Mesenchymal stem cell (in vitro differentiated cells and primary cell): ENCODE results near the gene RABEP1.

ENCODE experiments used
- DNase-seq: peaks from one replicate; pipeline ENCODE4 v3.0.0-alpha.2; 2013
- H2AFZ ChIP-seq: one replicate; pipeline ENCODE4 v1.6.1; 2013; ENCODE audit warnings: low read depth, mild to moderate bottlenecking, control low read depth, inconsistent platforms, low read length, moderate library complexity
- H2AK5ac ChIP-seq: 2 replicates; pipeline ENCODE4 v1.6.1; 2013; ENCODE audit warnings: low read length, moderate library complexity, mild to moderate bottlenecking, inconsistent platforms; ENCODE audit not compliant: severe bottlenecking
- H2BK120ac ChIP-seq: one replicate; pipeline ENCODE4 v1.6.1; 2013; ENCODE audit warnings: low read depth, mild to moderate bottlenecking, inconsistent platforms, low read length, moderate library complexity
- H2BK12ac ChIP-seq, 2 experiments: one replicate each; pipeline ENCODE4 v1.6.1; 2013; ENCODE audit warnings: inconsistent platforms in 2 of 2, low read length in 2 of 2, mild to moderate bottlenecking in 2 of 2, moderate library complexity in 2 of 2, control low read depth in 1 of 2
- H2BK15ac ChIP-seq: one replicate; pipeline ENCODE4 v1.6.1; 2013; ENCODE audit warnings: mild to moderate bottlenecking, low read depth, inconsistent platforms; ENCODE audit not compliant: poor library complexity, severe bottlenecking
- H2BK5ac ChIP-seq: 2 replicates; pipeline ENCODE4 v1.6.1; 2013; ENCODE audit warnings: low read depth, mild to moderate bottlenecking, low read length, control low read depth, inconsistent platforms; ENCODE audit not compliant: poor library complexity, severe bottlenecking
- H3K14ac ChIP-seq, 2 experiments: one replicate each; pipeline ENCODE4 v1.6.1; 2013; ENCODE audit warnings: inconsistent platforms in 2 of 2, low read length in 2 of 2, control low read depth in 1 of 2, mild to moderate bottlenecking in 1 of 2, moderate library complexity in 1 of 2
- H3K18ac ChIP-seq, 2 experiments: one replicate each; pipeline ENCODE4 v1.6.1; 2013; ENCODE audit warnings: inconsistent platforms in 2 of 2, low read length in 2 of 2, control low read depth in 1 of 2, low read depth in 1 of 2, mild to moderate bottlenecking in 1 of 2
- H3K23ac ChIP-seq, 2 experiments: one replicate each; pipeline ENCODE4 v1.6.1; 2013; ENCODE audit warnings: inconsistent platforms in 2 of 2, low read length in 2 of 2, mild to moderate bottlenecking in 2 of 2, moderate library complexity in 2 of 2, control low read depth in 1 of 2
- H3K27ac ChIP-seq: 2 replicates; pipeline ENCODE4 v1.5.1; 2013; ENCODE audit warnings: mild to moderate bottlenecking, moderate library complexity, low read length, control low read depth, inconsistent platforms; ENCODE audit not compliant: poor library complexity, severe bottlenecking
- H3K27me3 ChIP-seq, 2 experiments: 2 replicates each; pipeline versions ENCODE4 v1.6.1 to v1.7.0; 2013; ENCODE audit warnings: low read length in 2 of 2, mild to moderate bottlenecking in 2 of 2, moderate library complexity in 2 of 2, control low read depth in 1 of 2, inconsistent platforms in 1 of 2; ENCODE audit not compliant: control insufficient read depth in 1 of 2, insufficient read depth in 1 of 2
- H3K36me3 ChIP-seq, 2 experiments: 2 replicates each; pipeline versions ENCODE4 v1.6.1 to v1.7.0; 2013; ENCODE audit warnings: low read length in 2 of 2, control low read depth in 1 of 2, inconsistent platforms in 1 of 2, low read depth in 1 of 2, mild to moderate bottlenecking in 1 of 2; ENCODE audit not compliant: insufficient read depth in 2 of 2, control insufficient read depth in 1 of 2
- H3K4ac ChIP-seq, 2 experiments: one replicate each; pipeline ENCODE4 v1.6.1; 2013; ENCODE audit warnings: inconsistent platforms in 2 of 2, low read length in 2 of 2, mild to moderate bottlenecking in 2 of 2, moderate library complexity in 2 of 2, control low read depth in 1 of 2, low read depth in 1 of 2
- H3K4me1 ChIP-seq: 2 replicates; pipeline ENCODE4 v1.6.1; 2013; ENCODE audit warnings: low read depth, low read length, control low read depth; ENCODE audit not compliant: control insufficient read depth, insufficient read depth
- H3K4me2 ChIP-seq: 2 replicates; pipeline ENCODE4 v1.6.1; 2013; ENCODE audit warnings: low read length, mild to moderate bottlenecking, inconsistent platforms; ENCODE audit not compliant: poor library complexity, severe bottlenecking
- H3K4me3 ChIP-seq, 2 experiments: 2 replicates each; pipeline versions ENCODE4 v1.5.1 to v1.7.0; 2013; ENCODE audit warnings: low read length in 2 of 2, mild to moderate bottlenecking in 2 of 2, control low read depth in 1 of 2, low read depth in 1 of 2; ENCODE audit not compliant: insufficient read depth in 1 of 2
- H3K79me1 ChIP-seq: replicated peaks from 2 replicates; pipeline ENCODE4 v1.6.1; 2013; ENCODE audit warnings: mild to moderate bottlenecking, control low read depth, low read length, inconsistent platforms; ENCODE audit not compliant: poor library complexity, severe bottlenecking
- H3K9ac ChIP-seq: 2 replicates; pipeline ENCODE4 v1.7.0; 2013; ENCODE audit warnings: mild to moderate bottlenecking, low read length, moderate library complexity
- H3K9me3 ChIP-seq: 2 replicates; pipeline ENCODE4 v1.7.0; 2013; ENCODE audit warnings: mild to moderate bottlenecking, low read length; ENCODE audit not compliant: control insufficient read depth
- H4K8ac ChIP-seq: one replicate; pipeline ENCODE4 v1.6.1; 2013; ENCODE audit warnings: inconsistent platforms, mild to moderate bottlenecking, low read length, moderate library complexity
- H4K91ac ChIP-seq: one replicate; pipeline ENCODE4 v1.6.1; 2013; ENCODE audit warnings: mild to moderate bottlenecking, low read length, inconsistent platforms
- WGBS: methylation state at CpG from one replicate; pipeline ENCODE4 v1.1.7; 2013; ENCODE audit warnings: mixed read lengths; 5-methylcytosine and 5-hydroxymethylcytosine counted together

Gene RABEP1

DNA sequence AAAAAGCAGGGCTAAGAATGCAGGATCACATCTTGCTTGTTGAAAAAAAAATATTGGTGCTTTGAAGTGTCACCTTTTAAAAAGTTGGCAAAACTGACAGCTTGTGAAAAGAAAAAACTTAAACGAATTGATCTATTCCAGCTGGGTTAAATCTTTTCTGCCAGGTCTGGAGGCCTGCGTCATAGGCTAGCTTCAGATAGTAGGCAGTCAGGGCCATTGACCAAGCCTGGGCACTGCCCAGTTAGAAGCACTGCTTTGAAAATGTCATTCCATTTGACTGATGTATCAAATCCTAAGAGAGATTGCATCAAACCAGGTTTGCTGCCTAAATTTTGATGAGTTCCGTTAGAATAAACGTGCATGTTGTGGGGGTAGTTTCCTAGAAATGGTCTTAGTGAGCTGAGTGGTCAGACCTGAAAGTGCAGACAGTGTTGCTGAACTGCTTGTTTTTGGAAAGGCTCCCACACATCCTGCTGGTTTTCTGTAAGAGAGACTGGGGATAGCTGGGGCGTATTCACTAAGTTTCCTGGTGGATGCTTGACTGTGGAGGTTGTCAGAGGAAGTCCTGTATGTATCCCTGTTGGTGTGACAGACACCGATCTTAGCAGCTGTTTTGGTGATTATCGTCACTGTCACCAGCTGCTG, 98.5 kb downstream of the RABEP1 start:
- no peak overlapping the region for H3K23ac ChIP-seq
- no peak overlapping the region for H2BK120ac ChIP-seq
- H3K4me1 ChIP-seq, result no peaks in the 10 kb centered on the region
- no peak overlapping the region for H3K4me3 ChIP-seq
- H3K9ac ChIP-seq, result peak overlapping the region; percentile 25
- no peak overlapping the region for H3K14ac ChIP-seq
- H3K79me1 ChIP-seq, result peaks cover 6% of the 10 kb centered on the region
- no peak overlapping the region for H2BK5ac ChIP-seq
- no peak overlapping the region for H3K4me2 ChIP-seq
- no peak overlapping the region for H2BK12ac ChIP-seq
- peaks cover 44 to 96% of the 10 kb centered on the region in 2 experiments for H3K36me3 ChIP-seq
- H2BK15ac ChIP-seq, result no peak overlapping the region
- H3K27ac ChIP-seq, result no peak overlapping the region
- 94% methylated on average over 5 of the region's 7 CpGs for WGBS
- H2AFZ ChIP-seq, result no peak overlapping the region
- no peak overlapping the region for H2AK5ac ChIP-seq
- H4K91ac ChIP-seq, result no peak overlapping the region
- no peaks in the 10 kb centered on the region for H3K27me3 ChIP-seq
- H3K9me3 ChIP-seq, result no peaks in the 10 kb centered on the region
- no peak overlapping the region for H3K18ac ChIP-seq
- H3K4ac ChIP-seq, result no peak overlapping the region
- no peak overlapping the region for H4K8ac ChIP-seq
- DNase-seq, result no peak

- H3K36me3 ChIP-seq, result peaks cover 40 to 97% of the 10 kb centered on the region in 2 experiments
- no peak overlapping the region for H3K18ac ChIP-seq
- H3K4me3 ChIP-seq, result no peak overlapping the region
- H3K27me3 ChIP-seq, result no peaks in the 10 kb centered on the region
- 97% methylated on average over 4 of the region's 4 CpGs for WGBS
- no peak overlapping the region for H2BK120ac ChIP-seq
- no peak overlapping the region for H4K8ac ChIP-seq
- no peak overlapping the region for H2BK12ac ChIP-seq
- H2BK5ac ChIP-seq, result no peak overlapping the region
- H2AFZ ChIP-seq, result no peak overlapping the region
- H3K23ac ChIP-seq, result no peak overlapping the region
- no peak overlapping the region for H4K91ac ChIP-seq
- no peak overlapping the region for H2BK15ac ChIP-seq
- H3K27ac ChIP-seq, result no peak overlapping the region
- H3K4me2 ChIP-seq, result no peak overlapping the region
- no peak overlapping the region for H3K14ac ChIP-seq
- no peak overlapping the region for H3K4ac ChIP-seq
- no peak for DNase-seq
- no peak overlapping the region for H2AK5ac ChIP-seq
- no peaks in the 10 kb centered on the region for H3K4me1 ChIP-seq
- H3K9ac ChIP-seq, result no peak overlapping the region
- H3K79me1 ChIP-seq, result peaks cover 6% of the 10 kb centered on the region
- no peaks in the 10 kb centered on the region for H3K9me3 ChIP-seq
These were observed 99.5 kb downstream of the RABEP1 start for GRCh38 chr17:5381542-5381941.

DNA sequence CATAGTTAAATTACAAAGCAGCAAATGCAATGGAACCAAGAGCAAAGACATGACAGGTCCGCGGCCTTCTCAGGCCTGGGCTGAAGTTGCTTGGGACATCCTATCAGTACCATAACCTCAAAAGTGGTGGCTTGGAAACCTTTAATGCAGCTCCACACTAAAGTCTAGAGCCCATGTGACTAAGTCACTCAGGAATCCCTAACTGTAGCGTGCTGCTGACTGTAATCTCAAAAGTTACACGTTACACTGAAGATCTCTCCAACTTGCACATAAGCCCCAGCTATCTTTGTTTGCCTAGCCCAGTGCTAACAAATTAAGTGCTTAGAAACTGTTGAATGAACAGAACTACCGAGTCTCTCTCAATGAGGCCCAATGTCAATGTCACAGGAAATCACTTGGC, 109.6 kb downstream of the RABEP1 start:
- no peaks in the 10 kb centered on the region for H3K27me3 ChIP-seq
- H3K18ac ChIP-seq, result no peak overlapping the region

GRCh38 chr17:5396612-5397011, 114.5 kb downstream of the RABEP1 start:
- no peak overlapping the region for H4K91ac ChIP-seq
- H2AFZ ChIP-seq, result no peak overlapping the region
- H3K4me3 ChIP-seq, result no peak overlapping the region
- H3K9ac ChIP-seq, result no peak overlapping the region
- no peaks in the 10 kb centered on the region for H3K4me1 ChIP-seq
- no peak overlapping the region for H4K8ac ChIP-seq
- no peak overlapping the region for H2BK5ac ChIP-seq
- H2BK15ac ChIP-seq, result no peak overlapping the region
- H3K27ac ChIP-seq, result no peak overlapping the region
- H2AK5ac ChIP-seq, result no peak overlapping the region
- no peaks in the 10 kb centered on the region for H3K9me3 ChIP-seq
- no peak overlapping the region for H3K4me2 ChIP-seq
- H3K14ac ChIP-seq, result no peak overlapping the region
- H3K23ac ChIP-seq, result no peak overlapping the region
- H3K36me3 ChIP-seq, result peaks cover 46 to 81% of the 10 kb centered on the region in 2 experiments
- H3K4ac ChIP-seq, result no peak overlapping the region
- H3K18ac ChIP-seq, result no peak overlapping the region
- no peak overlapping the region for H2BK12ac ChIP-seq
- H2BK120ac ChIP-seq, result no peak overlapping the region
- no CpG with 5 or more reads among the region's 2 CpGs for WGBS
- H3K79me1 ChIP-seq, result peaks cover 6% of the 10 kb centered on the region
- H3K27me3 ChIP-seq, result no peaks in the 10 kb centered on the region
- DNase-seq, result no peak

More for the DNA sequence above, 109.6 kb downstream of the RABEP1 start:
- no peak overlapping the region for H2BK15ac ChIP-seq
- no peak for DNase-seq
- no peaks in the 10 kb centered on the region for H3K9me3 ChIP-seq
- H3K23ac ChIP-seq, result no peak overlapping the region
- H3K14ac ChIP-seq, result no peak overlapping the region
- H2BK120ac ChIP-seq, result no peak overlapping the region
- peaks cover 45 to 86% of the 10 kb centered on the region in 2 experiments for H3K36me3 ChIP-seq
- no peak overlapping the region for H2BK5ac ChIP-seq
- no peak overlapping the region for H3K9ac ChIP-seq
- peaks cover 7% of the 10 kb centered on the region for H3K79me1 ChIP-seq
- H3K27ac ChIP-seq, result no peak overlapping the region
- no peak overlapping the region for H2AK5ac ChIP-seq
- H2BK12ac ChIP-seq, result no peak overlapping the region
- no peaks in the 10 kb centered on the region for H3K4me1 ChIP-seq
- no peak overlapping the region for H2AFZ ChIP-seq
- WGBS, result 89% methylated on average over 5 of the region's 5 CpGs
- no peak overlapping the region for H4K8ac ChIP-seq
- no peak overlapping the region for H3K4me2 ChIP-seq
- no peak overlapping the region for H4K91ac ChIP-seq
- no peak overlapping the region for H3K4me3 ChIP-seq
- H3K4ac ChIP-seq, result no peak overlapping the region
